Astrocyte (in vitro differentiated cells and primary cell): Measurements from ENCODE around the gene SLC9A4. TPM values are rescaled to one million over a fixed set of nuclear protein-coding genes. Genes with fewer than 3 reads are reported as not detected.

Experiments used
- DNase-seq: peaks from one replicate; pipeline ENCODE4 v3.0.0-alpha.2; 2010; ENCODE audit warnings: low read depth
- FAIRE-seq: peaks from 2 replicates; lab custom pipeline; 2011; peaks lifted over from hg19 to GRCh38; lab: Jason Lieb, UNC
- H2AFZ ChIP-seq: 2 replicates; pipeline ENCODE4 v1.6.0; 2012; ENCODE audit warnings: low read depth, low read length, inconsistent platforms
- H3K27ac ChIP-seq: 2 replicates; pipeline ENCODE4 v1.5.1; 2011; ENCODE audit warnings: low read depth, low read length, inconsistent platforms
- H3K27me3 ChIP-seq: 2 replicates; pipeline ENCODE4 v1.6.0; 2011; ENCODE audit warnings: low read length, inconsistent platforms; ENCODE audit not compliant: insufficient read depth
- H3K36me3 ChIP-seq: 2 replicates; pipeline ENCODE4 v1.5.1; 2011; ENCODE audit warnings: low read length, inconsistent platforms; ENCODE audit not compliant: insufficient read depth
- H3K4me1 ChIP-seq: 2 replicates; pipeline ENCODE4 v1.5.1; 2011; ENCODE audit warnings: low read length, inconsistent platforms; ENCODE audit not compliant: insufficient read depth
- H3K4me2 ChIP-seq: 2 replicates; pipeline ENCODE4 v1.6.0; 2012; ENCODE audit warnings: low read length, inconsistent platforms
- H3K4me3 ChIP-seq: 2 replicates; pipeline ENCODE4 v1.5.1; 2011; ENCODE audit warnings: low read depth, mild to moderate bottlenecking, low read length, inconsistent platforms; ENCODE audit not compliant: insufficient read depth
- H3K79me2 ChIP-seq: 2 replicates; pipeline ENCODE4 v1.6.0; 2012; ENCODE audit warnings: mild to moderate bottlenecking, low read length, inconsistent platforms; ENCODE audit not compliant: insufficient read depth
- H3K9ac ChIP-seq: 2 replicates; pipeline ENCODE4 v1.6.0; 2012; ENCODE audit warnings: mild to moderate bottlenecking, low read length, inconsistent platforms
- H3K9me3 ChIP-seq: 2 replicates; pipeline ENCODE4 v1.5.1; 2012; ENCODE audit warnings: low read depth, mild to moderate bottlenecking, low read length, inconsistent platforms; ENCODE audit not compliant: insufficient read depth
- H4K20me1 ChIP-seq: 2 replicates; pipeline ENCODE4 v1.6.0; 2012; ENCODE audit warnings: low read length, inconsistent platforms; ENCODE audit not compliant: insufficient read depth
- H3K27ac Mint-ChIP-seq: one replicate; pipeline ENCODE4 v1.8.0; 2021; ENCODE audit warnings: mild to moderate bottlenecking, mixed read lengths; ENCODE audit not compliant: unreplicated experiment
- H3K27me3 Mint-ChIP-seq: one replicate; pipeline ENCODE4 v1.8.0; 2021; ENCODE audit warnings: low read depth, mixed read lengths; ENCODE audit not compliant: unreplicated experiment
- H3K36me3 Mint-ChIP-seq: one replicate; pipeline ENCODE4 v1.8.0; 2021; ENCODE audit warnings: low read depth, mixed read lengths; ENCODE audit not compliant: unreplicated experiment
- H3K4me1 Mint-ChIP-seq: one replicate; pipeline ENCODE4 v1.8.0; 2021; ENCODE audit warnings: low read depth, mixed read lengths; ENCODE audit not compliant: unreplicated experiment
- H3K4me3 Mint-ChIP-seq: one replicate; pipeline ENCODE4 v1.8.0; 2021; ENCODE audit warnings: mild to moderate bottlenecking, moderate library complexity, mixed read lengths; ENCODE audit not compliant: unreplicated experiment
- H3K9me3 Mint-ChIP-seq: one replicate; pipeline ENCODE4 v1.8.0; 2021; ENCODE audit warnings: mild to moderate bottlenecking, mixed read lengths; ENCODE audit not compliant: unreplicated experiment
- CTCF ChIP-seq: IDR thresholded peaks from 2 replicates; pipeline ENCODE4 v1.5.1; 2011; ENCODE audit warnings: low read depth, mild to moderate bottlenecking, inconsistent platforms, low read length, moderate library complexity; ENCODE audit not compliant: insufficient read depth
- EZH2 ChIP-seq: IDR thresholded peaks from 2 replicates; pipeline ENCODE4 v1.6.1; 2012; ENCODE audit warnings: mild to moderate bottlenecking, low read length, inconsistent platforms; ENCODE audit not compliant: insufficient read depth
- total RNA-seq: library from RNA; stranded (reverse); gene quantifications from 2 replicates; pipeline ENCODE4 v1.2.1, GENCODE V29; 2021

SLC9A4 gene
- total RNA-seq, 1 donor from 2014 or later = 0.09 TPM

- H3K27me3 Mint-ChIP-seq = peaks cover 7% of the 10 kb centered on the region
- H3K9ac ChIP-seq = no peak overlapping the region
- H3K4me3 ChIP-seq = no peak overlapping the region
- H3K9me3 ChIP-seq = no peaks in the 10 kb centered on the region
- no peaks in the 10 kb centered on the region for H3K79me2 ChIP-seq
- H3K36me3 Mint-ChIP-seq = no peaks in the 10 kb centered on the region
- no peak overlapping the region for H2AFZ ChIP-seq
- no peak overlapping the region for H3K27ac Mint-ChIP-seq
- no peaks in the 10 kb centered on the region for H3K4me1 ChIP-seq
- H3K4me1 Mint-ChIP-seq = no peaks in the 10 kb centered on the region
- no peak overlapping the region for H3K27ac ChIP-seq
- peaks cover 3% of the 10 kb centered on the region for H3K27me3 ChIP-seq
- H3K4me3 Mint-ChIP-seq = no peak overlapping the region
- peaks cover 2% of the 10 kb centered on the region for H3K9me3 Mint-ChIP-seq
- FAIRE-seq (no peak), DNase-seq (no peak)
- no peak overlapping the region for H3K4me2 ChIP-seq
- no peaks in the 10 kb centered on the region for H4K20me1 ChIP-seq
- TF ChIP-seq CTCF (no peak), EZH2 (no peak)
- H3K36me3 ChIP-seq = no peaks in the 10 kb centered on the region
These were observed 1.8 kb downstream of the SLC9A4 start for GRCh38 chr2:102474785-102475184.

GRCh38 chr2:102478686-102479470, 5.9 kb downstream of the SLC9A4 start:
- H3K9ac ChIP-seq = no peak overlapping the region
- H3K27ac ChIP-seq = no peak overlapping the region
- Mint-ChIP-seq H3K9me3 (no peaks in the 10 kb centered on the region), H3K4me1 (no peaks in the 10 kb centered on the region), H3K27ac (no peak overlapping the region), H3K4me3 (no peak overlapping the region), H3K36me3 (no peaks in the 10 kb centered on the region), H3K27me3 (peaks cover 4% of the 10 kb centered on the region)
- no peak for FAIRE-seq
- H3K4me1 ChIP-seq = no peaks in the 10 kb centered on the region
- no peaks in the 10 kb centered on the region for H3K36me3 ChIP-seq
- no peaks in the 10 kb centered on the region for H3K9me3 ChIP-seq
- no peak overlapping the region for H2AFZ ChIP-seq
- no peaks in the 10 kb centered on the region for H4K20me1 ChIP-seq
- H3K27me3 ChIP-seq = no peaks in the 10 kb centered on the region
- DNase-seq = no peak
- TF ChIP-seq EZH2 (no peak), CTCF (no peak)
- no peaks in the 10 kb centered on the region for H3K79me2 ChIP-seq
- no peak overlapping the region for H3K4me3 ChIP-seq
- no peak overlapping the region for H3K4me2 ChIP-seq
